Measurements from ENCODE around the gene DLGAP1.

DLGAP1 gene

DNA sequence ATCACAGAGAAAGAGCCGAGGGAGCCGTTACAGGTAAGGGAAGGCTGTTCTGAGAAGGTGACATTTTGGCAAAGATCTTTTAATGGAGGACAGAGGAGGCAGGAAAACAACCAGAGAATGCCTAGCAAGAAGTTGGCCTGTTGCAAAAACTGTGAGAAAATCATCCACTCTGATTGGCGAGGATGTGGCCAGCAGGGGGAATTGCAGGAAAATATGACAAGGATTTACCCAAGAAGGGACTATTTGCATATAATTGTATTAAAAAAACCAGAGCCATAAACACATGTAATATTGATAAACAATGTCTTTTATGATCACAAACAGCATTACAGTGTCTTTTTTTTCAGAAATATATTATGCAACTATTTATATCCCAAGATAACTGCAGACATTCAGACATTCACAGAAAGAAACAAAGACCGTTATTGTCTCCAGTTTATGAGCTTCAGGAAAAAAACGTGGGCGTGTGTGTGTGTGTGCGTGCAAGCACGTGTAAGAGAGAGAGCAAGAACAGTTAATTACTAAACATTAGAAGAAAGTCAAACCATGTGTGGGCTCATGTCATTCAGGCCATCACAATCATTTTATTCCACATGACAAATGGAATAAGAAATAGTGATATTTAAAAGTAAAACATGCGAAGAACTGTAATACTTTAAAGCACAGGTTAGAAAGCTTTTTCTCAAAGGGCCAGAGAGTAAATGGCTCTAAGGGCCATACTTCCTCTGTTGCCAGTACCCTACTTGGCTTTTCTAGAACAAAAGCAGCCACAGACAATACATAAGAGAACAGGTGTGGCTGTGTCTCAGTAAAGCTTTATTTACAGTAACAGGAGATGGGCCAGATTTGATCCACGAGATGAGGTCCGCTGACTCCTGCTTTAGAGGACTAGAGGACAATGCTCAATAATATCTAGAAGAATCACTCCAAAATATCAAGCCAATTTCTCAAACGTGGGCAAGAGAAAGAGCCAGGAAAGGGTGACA lies 324.1 kb downstream of the DLGAP1 start:
- no peak for TF ChIP-seq TCF4 (CRISPR knock-in tag; IDR thresholded peaks at IDR 0.05; ENCODE audit: borderline replicate concordance)
- no peak for TF ChIP-seq ZNF70 (CRISPR knock-in tag; IDR thresholded peaks at IDR 0.05)
- ATAC-seq = no peak

DNA sequence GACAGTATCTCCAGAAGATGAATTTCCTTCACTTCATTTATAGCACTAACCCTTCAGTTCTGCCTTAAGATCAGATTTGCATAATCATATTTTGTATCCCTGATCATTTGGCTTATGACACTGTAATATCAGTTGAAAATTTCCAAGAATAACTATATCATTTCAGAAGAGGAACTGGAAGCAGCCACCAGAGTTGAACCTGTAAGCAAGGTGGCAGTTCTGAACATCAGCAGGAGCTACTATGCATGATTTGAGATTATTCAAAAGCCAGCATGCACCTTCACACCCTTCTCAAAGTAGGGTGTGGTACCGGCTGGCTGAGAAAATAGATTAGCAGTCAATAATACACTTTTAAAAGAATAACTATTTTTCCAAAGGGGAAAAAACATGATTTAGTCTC lies 328.2 kb downstream of the DLGAP1 start:
- TF ChIP-seq RARB (CRISPR knock-in tag; IDR thresholded peaks at IDR 0.05) (no peak), TOX (CRISPR knock-in tag; IDR thresholded peaks at IDR 0.05; ENCODE audit: borderline replicate concordance) (no peak), ZNF70 (CRISPR knock-in tag; IDR thresholded peaks at IDR 0.05) (no peak), ZC3H10 (CRISPR knock-in tag; IDR thresholded peaks at IDR 0.05) (no peak), ZNF565 (CRISPR knock-in tag; conservative IDR thresholded peaks at IDR 0.05; ENCODE audit: low read depth) (no peak)
- TF ChIP-seq, protein P1, sequence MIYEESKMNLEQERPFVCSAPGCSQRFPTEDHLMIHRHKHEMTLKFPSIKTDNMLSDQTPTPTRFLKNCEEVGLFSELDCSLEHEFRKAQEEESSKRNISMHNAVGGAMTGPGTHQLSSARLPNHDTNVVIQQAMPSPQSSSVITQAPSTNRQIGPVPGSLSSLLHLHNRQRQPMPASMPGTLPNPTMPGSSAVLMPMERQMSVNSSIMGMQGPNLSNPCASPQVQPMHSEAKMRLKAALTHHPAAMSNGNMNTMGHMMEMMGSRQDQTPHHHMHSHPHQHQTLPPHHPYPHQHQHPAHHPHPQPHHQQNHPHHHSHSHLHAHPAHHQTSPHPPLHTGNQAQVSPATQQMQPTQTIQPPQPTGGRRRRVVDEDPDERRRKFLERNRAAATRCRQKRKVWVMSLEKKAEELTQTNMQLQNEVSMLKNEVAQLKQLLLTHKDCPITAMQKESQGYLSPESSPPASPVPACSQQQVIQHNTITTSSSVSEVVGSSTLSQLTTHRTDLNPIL (CRISPR knock-in tag; IDR thresholded peaks at IDR 0.05; ENCODE audit: low read depth) = no peak
- ATAC-seq = no peak

DNA sequence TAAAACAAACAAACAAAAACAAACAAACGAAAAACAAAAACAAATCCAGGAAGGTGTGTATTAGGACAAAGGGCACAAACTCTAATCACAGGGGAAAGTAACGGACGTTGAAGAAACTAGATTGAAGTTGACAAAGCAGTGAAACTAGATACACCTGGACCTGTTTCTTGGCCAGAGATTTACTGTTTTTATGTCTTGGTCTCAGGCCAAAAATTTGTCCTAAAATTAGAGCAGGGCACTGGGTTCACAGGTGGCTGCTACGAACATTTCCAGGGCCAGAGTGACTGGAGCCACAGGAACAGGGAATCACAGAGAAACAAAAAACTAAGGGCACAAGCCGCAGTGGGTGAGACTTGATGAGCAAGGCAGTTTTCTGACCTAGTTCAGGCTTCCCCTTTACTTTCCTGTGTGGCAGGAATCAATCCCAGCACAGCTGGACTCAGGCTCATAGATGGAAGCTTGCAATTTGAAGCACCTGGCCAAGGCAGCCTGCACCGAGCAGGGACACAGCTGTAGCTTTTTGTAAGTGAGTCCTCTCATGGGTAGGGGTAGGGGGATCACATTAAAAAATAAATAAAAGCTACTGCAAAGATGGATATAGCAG lies 329.4 kb downstream of the DLGAP1 start:
- no peak for TF ChIP-seq GLIS3 (CRISPR knock-in tag; IDR thresholded peaks at IDR 0.05)
- no peak for TF ChIP-seq ISL1 (CRISPR knock-in tag; IDR thresholded peaks at IDR 0.05)
- no peak for TF ChIP-seq PPARA (CRISPR knock-in tag; IDR thresholded peaks at IDR 0.05; ENCODE audit: borderline replicate concordance)
- no peak for TF ChIP-seq RARB (CRISPR knock-in tag; IDR thresholded peaks at IDR 0.05)
- no peak for TF ChIP-seq OSR1 (CRISPR knock-in tag; IDR thresholded peaks at IDR 0.05)
- TF ChIP-seq ZFP30 (CRISPR knock-in tag; IDR thresholded peaks at IDR 0.05) = no peak
- no peak for TF ChIP-seq TOX (CRISPR knock-in tag; IDR thresholded peaks at IDR 0.05; ENCODE audit: borderline replicate concordance)
- no peak for TF ChIP-seq BACH2 (CRISPR knock-in tag; IDR thresholded peaks at IDR 0.05; ENCODE audit: borderline replicate concordance)
- no peak for TF ChIP-seq ARNTL (CRISPR knock-in tag; IDR thresholded peaks at IDR 0.05; ENCODE audit: borderline replicate concordance, low read depth)
- TF ChIP-seq, protein P2, sequence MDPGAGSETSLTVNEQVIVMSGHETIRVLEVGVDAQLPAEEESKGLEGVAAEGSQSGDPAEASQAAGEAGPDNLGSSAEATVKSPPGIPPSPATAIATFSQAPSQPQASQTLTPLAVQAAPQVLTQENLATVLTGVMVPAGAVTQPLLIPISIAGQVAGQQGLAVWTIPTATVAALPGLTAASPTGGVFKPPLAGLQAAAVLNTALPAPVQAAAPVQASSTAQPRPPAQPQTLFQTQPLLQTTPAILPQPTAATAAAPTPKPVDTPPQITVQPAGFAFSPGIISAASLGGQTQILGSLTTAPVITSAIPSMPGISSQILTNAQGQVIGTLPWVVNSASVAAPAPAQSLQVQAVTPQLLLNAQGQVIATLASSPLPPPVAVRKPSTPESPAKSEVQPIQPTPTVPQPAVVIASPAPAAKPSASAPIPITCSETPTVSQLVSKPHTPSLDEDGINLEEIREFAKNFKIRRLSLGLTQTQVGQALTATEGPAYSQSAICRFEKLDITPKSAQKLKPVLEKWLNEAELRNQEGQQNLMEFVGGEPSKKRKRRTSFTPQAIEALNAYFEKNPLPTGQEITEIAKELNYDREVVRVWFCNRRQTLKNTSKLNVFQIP (CRISPR knock-in tag; IDR thresholded peaks at IDR 0.05; ENCODE audit: borderline replicate concordance, low read depth) = no peak
- TF ChIP-seq, protein P3, sequence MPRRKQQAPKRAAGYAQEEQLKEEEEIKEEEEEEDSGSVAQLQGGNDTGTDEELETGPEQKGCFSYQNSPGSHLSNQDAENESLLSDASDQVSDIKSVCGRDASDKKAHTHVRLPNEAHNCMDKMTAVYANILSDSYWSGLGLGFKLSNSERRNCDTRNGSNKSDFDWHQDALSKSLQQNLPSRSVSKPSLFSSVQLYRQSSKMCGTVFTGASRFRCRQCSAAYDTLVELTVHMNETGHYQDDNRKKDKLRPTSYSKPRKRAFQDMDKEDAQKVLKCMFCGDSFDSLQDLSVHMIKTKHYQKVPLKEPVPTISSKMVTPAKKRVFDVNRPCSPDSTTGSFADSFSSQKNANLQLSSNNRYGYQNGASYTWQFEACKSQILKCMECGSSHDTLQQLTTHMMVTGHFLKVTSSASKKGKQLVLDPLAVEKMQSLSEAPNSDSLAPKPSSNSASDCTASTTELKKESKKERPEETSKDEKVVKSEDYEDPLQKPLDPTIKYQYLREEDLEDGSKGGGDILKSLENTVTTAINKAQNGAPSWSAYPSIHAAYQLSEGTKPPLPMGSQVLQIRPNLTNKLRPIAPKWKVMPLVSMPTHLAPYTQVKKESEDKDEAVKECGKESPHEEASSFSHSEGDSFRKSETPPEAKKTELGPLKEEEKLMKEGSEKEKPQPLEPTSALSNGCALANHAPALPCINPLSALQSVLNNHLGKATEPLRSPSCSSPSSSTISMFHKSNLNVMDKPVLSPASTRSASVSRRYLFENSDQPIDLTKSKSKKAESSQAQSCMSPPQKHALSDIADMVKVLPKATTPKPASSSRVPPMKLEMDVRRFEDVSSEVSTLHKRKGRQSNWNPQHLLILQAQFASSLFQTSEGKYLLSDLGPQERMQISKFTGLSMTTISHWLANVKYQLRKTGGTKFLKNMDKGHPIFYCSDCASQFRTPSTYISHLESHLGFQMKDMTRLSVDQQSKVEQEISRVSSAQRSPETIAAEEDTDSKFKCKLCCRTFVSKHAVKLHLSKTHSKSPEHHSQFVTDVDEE (CRISPR knock-in tag; IDR thresholded peaks at IDR 0.05) = no peak
- TF ChIP-seq ESRRG (CRISPR knock-in tag; IDR thresholded peaks at IDR 0.05) = no peak
- TF ChIP-seq, protein P1 (CRISPR knock-in tag; IDR thresholded peaks at IDR 0.05; ENCODE audit: low read depth) = no peak
- TF ChIP-seq ZNF8 (CRISPR knock-in tag; IDR thresholded peaks at IDR 0.05) = no peak
- TF ChIP-seq, protein P4, sequence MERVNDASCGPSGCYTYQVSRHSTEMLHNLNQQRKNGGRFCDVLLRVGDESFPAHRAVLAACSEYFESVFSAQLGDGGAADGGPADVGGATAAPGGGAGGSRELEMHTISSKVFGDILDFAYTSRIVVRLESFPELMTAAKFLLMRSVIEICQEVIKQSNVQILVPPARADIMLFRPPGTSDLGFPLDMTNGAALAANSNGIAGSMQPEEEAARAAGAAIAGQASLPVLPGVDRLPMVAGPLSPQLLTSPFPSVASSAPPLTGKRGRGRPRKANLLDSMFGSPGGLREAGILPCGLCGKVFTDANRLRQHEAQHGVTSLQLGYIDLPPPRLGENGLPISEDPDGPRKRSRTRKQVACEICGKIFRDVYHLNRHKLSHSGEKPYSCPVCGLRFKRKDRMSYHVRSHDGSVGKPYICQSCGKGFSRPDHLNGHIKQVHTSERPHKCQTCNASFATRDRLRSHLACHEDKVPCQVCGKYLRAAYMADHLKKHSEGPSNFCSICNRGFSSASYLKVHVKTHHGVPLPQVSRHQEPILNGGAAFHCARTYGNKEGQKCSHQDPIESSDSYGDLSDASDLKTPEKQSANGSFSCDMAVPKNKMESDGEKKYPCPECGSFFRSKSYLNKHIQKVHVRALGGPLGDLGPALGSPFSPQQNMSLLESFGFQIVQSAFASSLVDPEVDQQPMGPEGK (CRISPR knock-in tag; IDR thresholded peaks at IDR 0.05; ENCODE audit: borderline replicate concordance) = no peak
- TF ChIP-seq CSDC2 (CRISPR knock-in tag; IDR thresholded peaks at IDR 0.05) = no peak
- TF ChIP-seq SNAI2 (CRISPR knock-in tag; IDR thresholded peaks at IDR 0.05) = no peak
- no peak for TF ChIP-seq ZNF70 (CRISPR knock-in tag; IDR thresholded peaks at IDR 0.05)
- ATAC-seq = no peak

Measured in SK-N-SH treated with all-trans-retinoic acid at 6 μM for 48 hours (cell line).